HepG2 (cell line): Measurements from ENCODE around the gene ZNF184. TPM values are rescaled to one million over a fixed set of nuclear protein-coding genes. Genes with fewer than 3 reads are reported as not detected.

Experiments
- ATAC-seq: fragments of 200-7000 bp; cut with Tn5 transposase; 3 replicates; pipeline ENCODE4 v1.9.1; 2020; ENCODE audit warnings: mild to moderate bottlenecking, moderate library complexity
- BruUV-seq: library from RNA; stranded (reverse); fragments of 400-500 nt; replicated peaks from 2 replicates; lab custom pipeline; 2021; lab: Mats Ljungman, UMichigan
- CTCF ChIA-PET: fragments of 300-600 bp; formaldehyde crosslinking; extraction: SDS; loops from one replicate; lab custom pipeline; 2021; ENCODE audit warnings: low total read pairs, inconsistent platforms, low intra/inter-chr PET ratio; lab: Yijun Ruan, JAX
- POLR2A ChIA-PET: fragments of 350-600 bp; sonication (Branson Sonifier 250); formaldehyde crosslinking; loops from one replicate; lab custom pipeline; 2020; ENCODE audit warnings: antibody characterized with exemption, inconsistent platforms; lab: Yijun Ruan, JAX
- DNase-seq: peaks from one replicate; pipeline ENCODE4 v3.0.0-alpha.2; 2015; ENCODE audit warnings: low spot score
- FAIRE-seq: peaks from 3 replicates; lab custom pipeline; 2011; peaks lifted over from hg19 to GRCh38; lab: Jason Lieb, UNC
- H2AFZ ChIP-seq: one replicate; pipeline ENCODE4 v1.6.1; 2011; ENCODE audit warnings: low read length, inconsistent platforms
- H3K27ac ChIP-seq: fragments of 300-600 bp; 3 replicates; pipeline ENCODE4 v1.8.0; 2011; ENCODE audit warnings: mixed run types, mild to moderate bottlenecking, mixed read lengths, low read length, inconsistent platforms; ENCODE audit not compliant: insufficient read depth; ENCODE audit errors: extremely low read length
- H3K27me3 ChIP-seq, 2 experiments: fragments of 200-600 bp in 1 of 2; 2 replicates in 1 of 2; 3 replicates in 1 of 2; pipeline versions ENCODE4 v1.6.0 to v1.8.0; 2011; ENCODE audit warnings: low read length in 2 of 2, mild to moderate bottlenecking in 2 of 2, moderate library complexity in 2 of 2, inconsistent platforms in 1 of 2; ENCODE audit not compliant: insufficient read depth in 2 of 2, control insufficient read depth in 1 of 2
- H3K36me3 ChIP-seq, 2 experiments: fragments of 200-600 bp in 1 of 2; replicated peaks in 1 of 2; 2 replicates in 1 of 2; 3 replicates in 1 of 2; pipeline versions ENCODE4 v1.5.1 to v1.8.0; 2011; ENCODE audit warnings: low read length in 2 of 2, inconsistent platforms in 1 of 2; ENCODE audit not compliant: insufficient read depth in 2 of 2, control insufficient read depth in 1 of 2
- H3K4me1 ChIP-seq: 2 replicates; pipeline ENCODE4 v1.5.1; 2012; ENCODE audit warnings: low read length, inconsistent platforms; ENCODE audit not compliant: insufficient read depth
- H3K4me2 ChIP-seq: 2 replicates; pipeline ENCODE4 v1.6.0; 2011; ENCODE audit warnings: low read depth, low read length, inconsistent platforms
- H3K4me3 ChIP-seq, 3 experiments: fragments of 200-600 bp in 1 of 3; sonication (generic), shearing (Covaris generic) in 1 of 3; replicated peaks in 1 of 3; 2 replicates each; pipeline ENCODE4 v1.5.1; 2011 to 2016; ENCODE audit warnings: low read length in 3 of 3, inconsistent platforms in 2 of 3, low read depth in 2 of 3, mild to moderate bottlenecking in 2 of 3, control low read depth in 1 of 3, mixed read lengths in 1 of 3; ENCODE audit not compliant: insufficient read depth in 1 of 3
- H3K79me2 ChIP-seq: one replicate; pipeline ENCODE4 v1.6.1; 2011; ENCODE audit warnings: low read length, inconsistent platforms; ENCODE audit not compliant: insufficient read depth
- H3K9ac ChIP-seq: 2 replicates; pipeline ENCODE4 v1.6.0; 2011; ENCODE audit warnings: mild to moderate bottlenecking, low read depth, low read length, inconsistent platforms; ENCODE audit not compliant: insufficient read depth
- H3K9me3 ChIP-seq: 2 replicates; pipeline ENCODE4 v1.5.1; 2012; ENCODE audit warnings: mild to moderate bottlenecking, low read length
- H4K20me1 ChIP-seq: 2 replicates; pipeline ENCODE4 v1.6.0; 2011; ENCODE audit warnings: inconsistent platforms, mild to moderate bottlenecking, low read length, moderate library complexity; ENCODE audit not compliant: insufficient read depth
- BCL6 ChIP-seq: IDR thresholded peaks from 2 replicates; pipeline ENCODE4 v1.6.1; 2016; ENCODE audit warnings: missing genetic modification reagents, missing compliant biosample characterization
- GATAD2A ChIP-seq: IDR thresholded peaks from 2 replicates; pipeline ENCODE4 v1.6.1; 2016
- MED13 ChIP-seq: sonication (generic); formaldehyde crosslinking; IDR thresholded peaks from 2 replicates; pipeline ENCODE4 v1.5.0; 2020; ENCODE audit warnings: missing genetic modification reagents
- MIER2 ChIP-seq: IDR thresholded peaks from 2 replicates; pipeline ENCODE4 v1.6.1; 2016; ENCODE audit warnings: missing biosample characterization, missing genetic modification reagents
- ZFP36L2 ChIP-seq: sonication (generic); formaldehyde crosslinking; IDR thresholded peaks from 2 replicates; pipeline ENCODE4 v1.4.0; 2020; ENCODE audit warnings: missing genetic modification reagents
- ZNF432 ChIP-seq: sonication (generic); formaldehyde crosslinking; IDR thresholded peaks from 2 replicates; pipeline ENCODE4 v1.5.0; 2020; ENCODE audit warnings: missing genetic modification reagents, mild to moderate bottlenecking, borderline replicate concordance
- WGBS: methylation state at CpG from one replicate; pipeline ENCODE4 v1.1.6; 2017; ENCODE audit warnings: low lambda C conversion rate; 5-methylcytosine and 5-hydroxymethylcytosine counted together
- in situ Hi-C: cut with HindIII; loops from 2 replicates; pipeline ENCODE4 v1.10.0; 2017; ENCODE audit warnings: low pct_unique_long_range_greater_than_20kb; ENCODE audit not compliant: extremely low pct_ligation_motif_present
- intact Hi-C: fragments of 100-400 bp; cut with micrococcal nuclease; formaldehyde crosslinking; loops from one replicate; pipeline ENCODE4 v1.10.0; 2022; ENCODE audit not compliant: unreplicated experiment
- polyA plus RNA-seq, 8 experiments: library from polyadenylated mRNA; depleted of rRNA in 3 of 8; stranded (reverse) in 7 of 8; unstranded in 1 of 8; fragments of >200 nt; fragmentation: Illumina TruSeq in 4 of 8; extraction: Trizol in 4 of 8; gene quantifications; 2 replicates each; pipeline versions ENCODE4 v1.2.1 to v1.2.3, GENCODE V29; 2011 to 2016; ENCODE audit warnings: low read depth in 4 of 8, missing spikeins in 1 of 8, mixed read lengths in 1 of 8; ENCODE audit not compliant: insufficient read depth in 1 of 8
- total RNA-seq, 5 experiments: library from RNA; depleted of rRNA; stranded (reverse); fragments of >200 nt; fragmentation: Illumina TruSeq; extraction: Trizol; gene quantifications; 2 replicates each; pipeline ENCODE4 v1.2.3, GENCODE V29; 2016; ENCODE audit warnings: low read depth in 1 of 5
- TF ChIP-seq, protein P1 (sequence below): sonication (generic); formaldehyde crosslinking; IDR thresholded peaks from 2 replicates; pipeline ENCODE4 v1.9.0; 2022; ENCODE audit warnings: missing genetic modification reagents, mild to moderate bottlenecking, borderline replicate concordance
- TF ChIP-seq, protein P2 (sequence below), 2 experiments: sonication (generic) in 1 of 2; formaldehyde crosslinking in 1 of 2; IDR thresholded peaks; 2 replicates each; pipeline versions ENCODE4 v1.4.0 to v1.6.1; 2016 to 2020; ENCODE audit warnings: borderline replicate concordance in 1 of 2, low read depth in 1 of 2, mild to moderate bottlenecking in 1 of 2, missing genetic modification reagents in 1 of 2
- TF ChIP-seq, protein P3 (sequence below): fragments of 450-650 bp; IDR thresholded peaks from 2 replicates; pipeline ENCODE4 v1.6.1; 2017; ENCODE audit warnings: mild to moderate bottlenecking
- TF ChIP-seq, protein P4 (sequence below): sonication (generic); formaldehyde crosslinking; conservative IDR thresholded peaks from 2 replicates; pipeline ENCODE4 v1.4.0; 2020; ENCODE audit warnings: mild to moderate bottlenecking, missing genetic modification reagents, moderate library complexity

The ZNF184 gene
- total and polyA plus RNA-seq, 2 of the 13 experiments (the other 11 are each of a cell fraction or from before 2014, with no cell fraction given): 2.1 to 10.1 TPM

DNA sequence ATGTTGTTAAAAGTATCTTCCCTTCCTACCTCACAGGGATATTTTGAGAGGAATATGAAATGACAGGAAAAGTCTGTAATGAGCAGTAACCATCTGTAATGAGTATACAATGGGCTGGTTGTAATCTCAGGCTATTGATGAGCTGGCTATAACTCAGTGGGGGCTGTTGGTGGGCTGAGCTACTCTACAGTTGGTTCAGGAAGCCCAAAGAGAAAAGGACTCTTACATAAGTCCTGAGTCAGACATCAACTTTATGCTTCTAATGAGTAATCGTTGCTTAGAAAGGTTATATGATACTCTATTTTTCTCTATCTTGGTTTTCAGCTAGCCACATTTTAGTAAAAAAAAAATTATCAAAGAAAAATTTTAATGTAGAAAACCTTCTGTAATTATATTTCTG, 57.9 kb downstream of the ZNF184 start (continued):
- TF ChIP-seq, protein P1, sequence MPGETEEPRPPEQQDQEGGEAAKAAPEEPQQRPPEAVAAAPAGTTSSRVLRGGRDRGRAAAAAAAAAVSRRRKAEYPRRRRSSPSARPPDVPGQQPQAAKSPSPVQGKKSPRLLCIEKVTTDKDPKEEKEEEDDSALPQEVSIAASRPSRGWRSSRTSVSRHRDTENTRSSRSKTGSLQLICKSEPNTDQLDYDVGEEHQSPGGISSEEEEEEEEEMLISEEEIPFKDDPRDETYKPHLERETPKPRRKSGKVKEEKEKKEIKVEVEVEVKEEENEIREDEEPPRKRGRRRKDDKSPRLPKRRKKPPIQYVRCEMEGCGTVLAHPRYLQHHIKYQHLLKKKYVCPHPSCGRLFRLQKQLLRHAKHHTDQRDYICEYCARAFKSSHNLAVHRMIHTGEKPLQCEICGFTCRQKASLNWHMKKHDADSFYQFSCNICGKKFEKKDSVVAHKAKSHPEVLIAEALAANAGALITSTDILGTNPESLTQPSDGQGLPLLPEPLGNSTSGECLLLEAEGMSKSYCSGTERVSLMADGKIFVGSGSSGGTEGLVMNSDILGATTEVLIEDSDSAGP: no peak

DNA sequence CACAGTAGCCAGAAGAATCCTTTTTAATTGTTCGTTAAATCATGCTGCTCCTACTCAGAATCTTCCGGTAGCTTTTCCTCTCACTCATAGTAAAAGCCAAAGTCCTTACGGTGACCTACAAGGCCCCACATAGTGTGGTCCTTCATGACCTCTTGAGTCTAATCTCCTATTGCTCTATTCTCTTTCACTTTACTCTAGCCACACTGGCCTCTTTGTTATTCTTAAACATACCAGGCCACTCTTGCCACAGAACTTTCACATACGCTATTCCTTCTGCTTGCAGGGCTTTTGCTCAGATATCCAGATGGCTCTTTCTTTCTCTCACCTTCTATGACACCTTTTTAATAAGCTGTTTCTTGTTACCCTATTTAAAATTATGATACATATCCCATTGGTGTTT, 58.6 kb downstream of the ZNF184 start:
- Histone ChIP-seq H3K79me2 (no peaks in the 10 kb centered on the region), H3K36me3 (no peaks in the 10 kb centered on the region), H4K20me1 (no peaks in the 10 kb centered on the region), H3K4me3 (no peak overlapping the region), H3K27ac (no peak overlapping the region), H2AFZ (no peak overlapping the region), H3K4me2 (no peak overlapping the region), H3K27me3 (no peaks in the 10 kb centered on the region), H3K4me1 (no peaks in the 10 kb centered on the region), H3K9ac (no peak overlapping the region), H3K9me3 (peaks cover 8% of the 10 kb centered on the region; the same call in 1 of the 2 replicates)
- no TSS peak for BruUV-seq
- ATAC-seq (no peak), FAIRE-seq (no peak), DNase-seq (no peak)
- intact Hi-C loops: no loop called here
- CTCF ChIA-PET: no interaction called here
- 26% methylated on average over 4 of the region's 4 CpGs for WGBS
- POLR2A ChIA-PET: no interaction called here
- in situ Hi-C loops: no loop called here
- TF ChIP-seq, protein P2, sequence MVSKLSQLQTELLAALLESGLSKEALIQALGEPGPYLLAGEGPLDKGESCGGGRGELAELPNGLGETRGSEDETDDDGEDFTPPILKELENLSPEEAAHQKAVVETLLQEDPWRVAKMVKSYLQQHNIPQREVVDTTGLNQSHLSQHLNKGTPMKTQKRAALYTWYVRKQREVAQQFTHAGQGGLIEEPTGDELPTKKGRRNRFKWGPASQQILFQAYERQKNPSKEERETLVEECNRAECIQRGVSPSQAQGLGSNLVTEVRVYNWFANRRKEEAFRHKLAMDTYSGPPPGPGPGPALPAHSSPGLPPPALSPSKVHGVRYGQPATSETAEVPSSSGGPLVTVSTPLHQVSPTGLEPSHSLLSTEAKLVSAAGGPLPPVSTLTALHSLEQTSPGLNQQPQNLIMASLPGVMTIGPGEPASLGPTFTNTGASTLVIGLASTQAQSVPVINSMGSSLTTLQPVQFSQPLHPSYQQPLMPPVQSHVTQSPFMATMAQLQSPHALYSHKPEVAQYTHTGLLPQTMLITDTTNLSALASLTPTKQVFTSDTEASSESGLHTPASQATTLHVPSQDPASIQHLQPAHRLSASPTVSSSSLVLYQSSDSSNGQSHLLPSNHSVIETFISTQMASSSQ (IDR thresholded peaks at IDR 0.05; ENCODE audit: low read depth): no peak
- TF ChIP-seq, protein P2 (CRISPR knock-in tag; IDR thresholded peaks at IDR 0.05; ENCODE audit: borderline replicate concordance): no peak
- TF ChIP-seq GATAD2A (no peak), BCL6 (CRISPR knock-in tag) (no peak), ZFP36L2 (CRISPR knock-in tag) (no peak), MIER2 (CRISPR knock-in tag) (no peak), MED13 (CRISPR knock-in tag) (no peak), ZNF432 (CRISPR knock-in tag) (no peak)
- TF ChIP-seq, protein P3, sequence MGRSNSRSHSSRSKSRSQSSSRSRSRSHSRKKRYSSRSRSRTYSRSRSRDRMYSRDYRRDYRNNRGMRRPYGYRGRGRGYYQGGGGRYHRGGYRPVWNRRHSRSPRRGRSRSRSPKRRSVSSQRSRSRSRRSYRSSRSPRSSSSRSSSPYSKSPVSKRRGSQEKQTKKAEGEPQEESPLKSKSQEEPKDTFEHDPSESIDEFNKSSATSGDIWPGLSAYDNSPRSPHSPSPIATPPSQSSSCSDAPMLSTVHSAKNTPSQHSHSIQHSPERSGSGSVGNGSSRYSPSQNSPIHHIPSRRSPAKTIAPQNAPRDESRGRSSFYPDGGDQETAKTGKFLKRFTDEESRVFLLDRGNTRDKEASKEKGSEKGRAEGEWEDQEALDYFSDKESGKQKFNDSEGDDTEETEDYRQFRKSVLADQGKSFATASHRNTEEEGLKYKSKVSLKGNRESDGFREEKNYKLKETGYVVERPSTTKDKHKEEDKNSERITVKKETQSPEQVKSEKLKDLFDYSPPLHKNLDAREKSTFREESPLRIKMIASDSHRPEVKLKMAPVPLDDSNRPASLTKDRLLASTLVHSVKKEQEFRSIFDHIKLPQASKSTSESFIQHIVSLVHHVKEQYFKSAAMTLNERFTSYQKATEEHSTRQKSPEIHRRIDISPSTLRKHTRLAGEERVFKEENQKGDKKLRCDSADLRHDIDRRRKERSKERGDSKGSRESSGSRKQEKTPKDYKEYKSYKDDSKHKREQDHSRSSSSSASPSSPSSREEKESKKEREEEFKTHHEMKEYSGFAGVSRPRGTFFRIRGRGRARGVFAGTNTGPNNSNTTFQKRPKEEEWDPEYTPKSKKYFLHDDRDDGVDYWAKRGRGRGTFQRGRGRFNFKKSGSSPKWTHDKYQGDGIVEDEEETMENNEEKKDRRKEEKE: no peak
- TF ChIP-seq, protein P4, sequence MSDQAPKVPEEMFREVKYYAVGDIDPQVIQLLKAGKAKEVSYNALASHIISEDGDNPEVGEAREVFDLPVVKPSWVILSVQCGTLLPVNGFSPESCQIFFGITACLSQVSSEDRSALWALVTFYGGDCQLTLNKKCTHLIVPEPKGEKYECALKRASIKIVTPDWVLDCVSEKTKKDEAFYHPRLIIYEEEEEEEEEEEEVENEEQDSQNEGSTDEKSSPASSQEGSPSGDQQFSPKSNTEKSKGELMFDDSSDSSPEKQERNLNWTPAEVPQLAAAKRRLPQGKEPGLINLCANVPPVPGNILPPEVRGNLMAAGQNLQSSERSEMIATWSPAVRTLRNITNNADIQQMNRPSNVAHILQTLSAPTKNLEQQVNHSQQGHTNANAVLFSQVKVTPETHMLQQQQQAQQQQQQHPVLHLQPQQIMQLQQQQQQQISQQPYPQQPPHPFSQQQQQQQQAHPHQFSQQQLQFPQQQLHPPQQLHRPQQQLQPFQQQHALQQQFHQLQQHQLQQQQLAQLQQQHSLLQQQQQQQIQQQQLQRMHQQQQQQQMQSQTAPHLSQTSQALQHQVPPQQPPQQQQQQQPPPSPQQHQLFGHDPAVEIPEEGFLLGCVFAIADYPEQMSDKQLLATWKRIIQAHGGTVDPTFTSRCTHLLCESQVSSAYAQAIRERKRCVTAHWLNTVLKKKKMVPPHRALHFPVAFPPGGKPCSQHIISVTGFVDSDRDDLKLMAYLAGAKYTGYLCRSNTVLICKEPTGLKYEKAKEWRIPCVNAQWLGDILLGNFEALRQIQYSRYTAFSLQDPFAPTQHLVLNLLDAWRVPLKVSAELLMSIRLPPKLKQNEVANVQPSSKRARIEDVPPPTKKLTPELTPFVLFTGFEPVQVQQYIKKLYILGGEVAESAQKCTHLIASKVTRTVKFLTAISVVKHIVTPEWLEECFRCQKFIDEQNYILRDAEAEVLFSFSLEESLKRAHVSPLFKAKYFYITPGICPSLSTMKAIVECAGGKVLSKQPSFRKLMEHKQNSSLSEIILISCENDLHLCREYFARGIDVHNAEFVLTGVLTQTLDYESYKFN (CRISPR knock-in tag): no peak
